ENCODE measurements around the gene LIPG. TPM values are rescaled to one million over a fixed set of nuclear protein-coding genes. Genes with fewer than 3 reads are reported as not detected.

Gene LIPG
- total and polyA plus RNA-seq, 2 of the 13 experiments (the other 11 are each of a cell fraction or from before 2014, with no cell fraction given) = 0.96 to 10.8 TPM

- ATAC-seq (no peak), DNase-seq (ENCODE audit: low spot score) (no peak), FAIRE-seq (no peak)
- TF ChIP-seq MLX (CRISPR knock-in tag; IDR thresholded peaks at IDR 0.05) (no peak), SP1 (IDR thresholded peaks at IDR 0.05) (no peak), SP1 (CRISPR knock-in tag; IDR thresholded peaks at IDR 0.05) (no peak), ZNF790 (CRISPR knock-in tag; IDR thresholded peaks at IDR 0.05; ENCODE audit: borderline replicate concordance) (no peak), ATF7 (IDR thresholded peaks at IDR 0.05) (no peak), ATF7 (CRISPR knock-in tag; IDR thresholded peaks at IDR 0.05) (no peak), IRF9 (CRISPR knock-in tag; IDR thresholded peaks at IDR 0.05; ENCODE audit: borderline replicate concordance) (no peak)
- H3K27me3 ChIP-seq (ENCODE audit: control insufficient read depth in 1 of 2, insufficient read depth in 2 of 2, low read length in 2 of 2) = peaks cover 2 to 7% of the 10 kb centered on the region in 2 experiments; a peak in 2 of 5 replicates
- 8% methylated on average over 2 of the region's 2 CpGs for WGBS (ENCODE audit: low lambda C conversion rate)
- POLR2A ChIA-PET = no interaction called here
- H3K9me3 ChIP-seq (ENCODE audit: low read length) = no peaks in the 10 kb centered on the region
- no peak overlapping the region for H3K9ac ChIP-seq (ENCODE audit: insufficient read depth, low read depth, low read length)
- H3K4me1 ChIP-seq (ENCODE audit: insufficient read depth, low read length) = peaks cover 13% of the 10 kb centered on the region
- no peak overlapping the region for H3K4me2 ChIP-seq (ENCODE audit: low read depth, low read length)
- H2AFZ ChIP-seq (ENCODE audit: low read length) = no peak overlapping the region
- no peak overlapping the region for H3K27ac ChIP-seq (ENCODE audit: extremely low read length, insufficient read depth, low read length)
- no peaks in the 10 kb centered on the region for H3K36me3 ChIP-seq (replicated peaks in 1 of 2; ENCODE audit: control insufficient read depth in 1 of 2, insufficient read depth in 2 of 2, low read length in 2 of 2)
- H3K79me2 ChIP-seq (ENCODE audit: insufficient read depth, low read length) = no peaks in the 10 kb centered on the region
- H3K4me3 ChIP-seq (replicated peaks in 1 of 3; ENCODE audit: insufficient read depth in 1 of 3, low read depth in 2 of 3, low read length in 3 of 3) = no peak overlapping the region
- CTCF ChIA-PET (ENCODE audit: low intra/inter-chr PET ratio, low total read pairs) = no interaction called here
- no TSS peak for BruUV-seq (replicated peaks)
- in situ Hi-C loops (cut with HindIII; ENCODE audit: extremely low pct_ligation_motif_present, low pct_unique_long_range_greater_than_20kb) = no loop called here
- no peaks in the 10 kb centered on the region for H4K20me1 ChIP-seq (ENCODE audit: insufficient read depth, low read length)
- intact Hi-C loops (cut with micrococcal nuclease; ENCODE audit: unreplicated experiment) = loop anchor here (10.0 kb wide), 1 partner anchor 217 kb away; no protein-coding TSS in a partner anchor
Measured at GRCh38 chr18:49517483-49517882, 44.4 kb upstream of the LIPG start.
